OCI-LY3 (cell line): Measurements from ENCODE around the gene SMCO1.

Experiments
- EZH2phosphoT487 ChIP-seq: fragments of 200-600 bp; shearing (Covaris generic); IDR thresholded peaks from 2 replicates; pipeline ENCODE4 v1.6.1; 2018; ENCODE audit warnings: antibody characterized with exemption, mixed run types, low read depth
- TF ChIP-seq, protein P1 (sequence below): fragments of 200-600, 300-600 bp; sonication (generic); IDR thresholded peaks from 2 replicates; pipeline ENCODE4 v1.5.1; 2014; ENCODE audit warnings: antibody characterized with exemption, low read length, low read depth

DNA sequence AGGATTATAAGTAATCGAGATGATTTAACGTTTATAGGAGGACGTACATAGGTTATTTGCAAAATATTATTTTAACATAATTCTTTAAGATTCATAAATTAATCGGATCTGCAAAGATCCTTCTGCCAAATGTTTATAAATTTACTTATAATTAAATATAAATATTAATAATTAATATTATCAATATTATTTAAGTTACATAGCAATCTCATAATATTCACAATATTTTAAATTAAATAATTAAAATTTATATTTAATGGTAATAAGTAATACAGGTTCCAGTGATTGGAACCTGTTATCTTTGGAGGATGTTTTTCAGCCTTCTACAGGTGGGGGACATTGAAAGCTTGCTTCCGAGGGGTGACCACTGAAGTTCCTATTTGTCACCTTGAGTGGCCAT is 37.1 kb upstream of the SMCO1 start:
- TF ChIP-seq, protein P1, sequence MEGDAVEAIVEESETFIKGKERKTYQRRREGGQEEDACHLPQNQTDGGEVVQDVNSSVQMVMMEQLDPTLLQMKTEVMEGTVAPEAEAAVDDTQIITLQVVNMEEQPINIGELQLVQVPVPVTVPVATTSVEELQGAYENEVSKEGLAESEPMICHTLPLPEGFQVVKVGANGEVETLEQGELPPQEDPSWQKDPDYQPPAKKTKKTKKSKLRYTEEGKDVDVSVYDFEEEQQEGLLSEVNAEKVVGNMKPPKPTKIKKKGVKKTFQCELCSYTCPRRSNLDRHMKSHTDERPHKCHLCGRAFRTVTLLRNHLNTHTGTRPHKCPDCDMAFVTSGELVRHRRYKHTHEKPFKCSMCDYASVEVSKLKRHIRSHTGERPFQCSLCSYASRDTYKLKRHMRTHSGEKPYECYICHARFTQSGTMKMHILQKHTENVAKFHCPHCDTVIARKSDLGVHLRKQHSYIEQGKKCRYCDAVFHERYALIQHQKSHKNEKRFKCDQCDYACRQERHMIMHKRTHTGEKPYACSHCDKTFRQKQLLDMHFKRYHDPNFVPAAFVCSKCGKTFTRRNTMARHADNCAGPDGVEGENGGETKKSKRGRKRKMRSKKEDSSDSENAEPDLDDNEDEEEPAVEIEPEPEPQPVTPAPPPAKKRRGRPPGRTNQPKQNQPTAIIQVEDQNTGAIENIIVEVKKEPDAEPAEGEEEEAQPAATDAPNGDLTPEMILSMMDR = no peak
- no peak for TF ChIP-seq EZH2phosphoT487
